ENCODE results near the gene DNMT3B. TPM values are rescaled to one million over a fixed set of nuclear protein-coding genes. Genes with fewer than 3 reads are reported as not detected.
A peak's percentile ranks its signal among the peaks of the same experiment; 100 is the strongest.

Gene DNMT3B
- total and polyA plus RNA-seq, 3 donors from 2014 or later = 8.1 to 22.0 (median 20.6) TPM

- Histone ChIP-seq H3K9me3 (no peaks in the 10 kb centered on the region), H3K27ac (no peak overlapping the region), H3K4me3 (no peak overlapping the region), H3K36me3 (ENCODE audit: low read depth, missing control alignments) (no peaks in the 10 kb centered on the region), H3K4me1 (peaks cover 14% of the 10 kb centered on the region), H3K27me3 (no peaks in the 10 kb centered on the region)
- intact Hi-C loops (cut with DNase I; ENCODE audit: low total_unique reads) = no loop called here
- 93 to 94% methylated on average over 5 of the region's 5 CpGs for whole genome bisulfite sequencing, 2 donors
- no peak for TF ChIP-seq CTCF (IDR thresholded peaks at IDR 0.05)
- no peak for TF ChIP-seq POLR2A (IDR thresholded peaks at IDR 0.05)
- DNase-seq = no peak
These were observed 48.8 kb downstream of the DNMT3B start for GRCh38 chr20:32810941-32811340.

DNA sequence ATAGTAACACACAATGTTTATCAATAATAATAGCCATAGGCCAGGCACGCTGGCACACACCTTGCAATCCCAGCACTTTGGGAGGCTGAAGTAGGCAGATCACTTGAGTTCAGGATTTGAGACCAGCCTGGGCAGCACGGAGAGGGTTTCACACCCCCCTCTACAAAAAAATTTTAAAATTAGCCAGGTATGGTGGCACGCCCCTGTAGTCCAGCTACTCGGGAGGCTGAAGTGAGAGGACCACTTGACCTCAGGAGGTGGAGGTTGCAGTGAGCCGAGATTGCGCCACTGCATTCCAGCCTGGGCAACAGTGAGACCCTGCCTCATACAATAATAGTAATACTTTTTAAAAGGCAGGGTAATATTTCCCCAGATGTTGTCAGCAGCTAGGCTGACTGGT, 49.7 kb downstream of the DNMT3B start:
- TF ChIP-seq CTCF (IDR thresholded peaks at IDR 0.05) = no peak
- no peak for TF ChIP-seq POLR2A (IDR thresholded peaks at IDR 0.05)
- no peak overlapping the region for H3K27ac ChIP-seq
- H3K36me3 ChIP-seq (ENCODE audit: low read depth, missing control alignments) = no peaks in the 10 kb centered on the region
- no peaks in the 10 kb centered on the region for H3K9me3 ChIP-seq
- intact Hi-C loops (cut with DNase I; ENCODE audit: low total_unique reads) = no loop called here
- WGBS, 2 donors = 86 to 95% methylated on average over 6 of the region's 6 CpGs
- no peak overlapping the region for H3K4me3 ChIP-seq
- H3K4me1 ChIP-seq = peaks cover 6% of the 10 kb centered on the region
- H3K27me3 ChIP-seq = no peaks in the 10 kb centered on the region
- no peak for DNase-seq

DNA sequence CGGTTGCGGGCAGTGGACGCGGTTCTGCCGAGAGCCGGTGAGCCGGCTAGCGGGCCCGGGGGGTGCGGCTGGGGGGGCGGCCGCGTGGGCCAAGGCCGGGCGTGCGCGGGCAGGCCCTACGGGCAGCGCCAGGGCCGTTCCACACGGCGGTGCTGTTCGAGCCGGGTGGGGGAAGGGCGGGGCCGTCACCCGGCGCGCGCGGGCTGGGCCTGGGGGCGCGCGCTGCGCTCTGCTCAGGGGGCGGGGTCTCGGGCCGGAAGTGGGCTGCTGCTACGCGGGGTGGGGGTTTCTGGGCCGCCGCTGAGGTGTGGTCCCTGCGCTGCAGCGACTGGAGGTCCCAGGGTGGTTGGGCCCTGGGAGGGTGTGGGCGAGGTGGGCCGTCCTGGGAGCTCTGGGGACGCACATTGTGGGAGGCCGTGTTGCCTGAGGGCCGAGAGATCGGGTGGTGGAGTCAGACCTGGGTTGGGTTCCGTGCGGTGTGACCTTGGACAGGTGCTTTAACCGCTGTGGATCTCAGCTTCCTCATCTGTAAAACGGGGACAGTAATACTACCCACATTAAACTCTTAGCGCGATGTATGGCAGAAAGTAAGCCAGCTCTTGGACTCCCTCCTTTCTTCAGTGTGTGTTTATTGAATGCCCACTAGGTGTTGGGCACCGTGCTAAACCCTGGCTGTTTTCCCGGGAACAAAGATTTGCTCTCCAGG, 58.0 kb downstream of the DNMT3B start:
- H3K36me3 ChIP-seq (ENCODE audit: low read depth, missing control alignments) = no peaks in the 10 kb centered on the region
- peak overlapping the region; percentile 92 to 97 for H3K27ac ChIP-seq
- H3K27me3 ChIP-seq = no peaks in the 10 kb centered on the region
- H3K4me3 ChIP-seq = peak overlapping the region; percentile 85 to 87
- TF ChIP-seq CTCF (IDR thresholded peaks at IDR 0.05) (no peak), POLR2A (IDR thresholded peaks at IDR 0.05) (no peak)
- WGBS, 2 donors = 1 to 4% methylated on average over 6 to 35 of the region's 58 CpGs
- peak; percentile 81 for DNase-seq
- H3K9me3 ChIP-seq = no peaks in the 10 kb centered on the region
- intact Hi-C loops (cut with DNase I; ENCODE audit: low total_unique reads) = no loop called here
- peaks cover 25% of the 10 kb centered on the region for H3K4me1 ChIP-seq

DNA sequence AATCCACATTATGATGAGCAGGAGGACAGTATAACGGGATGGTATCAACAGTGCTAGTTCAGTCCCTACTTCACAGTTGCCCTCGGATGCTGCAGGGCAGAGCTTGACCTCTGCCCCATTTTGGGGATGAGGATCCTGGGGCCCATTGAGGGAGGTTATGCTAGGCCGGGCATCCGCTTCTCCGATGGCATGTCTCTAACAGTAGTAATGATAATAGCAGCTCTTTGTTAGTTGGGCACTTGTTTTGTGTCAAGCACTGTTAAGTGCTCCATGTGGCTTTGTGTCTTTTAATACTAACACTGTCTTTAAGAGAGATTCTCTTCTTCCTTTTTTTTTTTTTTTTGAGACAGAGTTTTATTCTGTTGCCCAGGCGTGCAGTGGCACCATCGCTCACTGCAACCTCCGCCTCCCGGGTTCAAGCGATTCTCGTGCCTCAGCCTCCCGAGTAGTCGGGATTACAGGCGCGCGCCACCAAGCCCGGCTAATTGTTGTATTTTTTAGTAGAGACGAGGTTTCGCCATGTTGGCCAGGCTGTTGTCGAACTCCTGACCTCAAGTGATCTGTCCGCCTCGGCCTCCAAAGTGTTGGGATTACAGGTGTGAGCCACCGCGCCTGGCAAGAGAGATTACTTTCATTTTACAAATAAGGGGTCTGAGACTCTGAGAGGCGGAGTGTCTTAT, 58.7 kb downstream of the DNMT3B start:
- H3K27ac ChIP-seq = peak overlapping the region; percentile 92 to 97
- H3K4me3 ChIP-seq = peak overlapping the region; percentile 85 to 87
- no peaks in the 10 kb centered on the region for H3K27me3 ChIP-seq
- no peak for TF ChIP-seq POLR2A (IDR thresholded peaks at IDR 0.05)
- no peak for TF ChIP-seq CTCF (IDR thresholded peaks at IDR 0.05)
- H3K9me3 ChIP-seq = no peaks in the 10 kb centered on the region
- DNase-seq = no peak
- 53 to 58% methylated on average over 25 of the region's 25 CpGs for WGBS, 2 donors
- H3K4me1 ChIP-seq = peaks cover 25% of the 10 kb centered on the region
- H3K36me3 ChIP-seq (ENCODE audit: low read depth, missing control alignments) = no peaks in the 10 kb centered on the region
- intact Hi-C loops (cut with DNase I; ENCODE audit: low total_unique reads) = no loop called here
